GM21717 (cell line): ENCODE measurements around the gene CANT1.
"Not testable (repeated sequence)": the region's sequence is repeated elsewhere in the genome, so short reads cannot be mapped to it uniquely, and the experiment has no call there.

Source experiments
- ATAC-seq: cut with Tn5 transposase; IDR thresholded peaks from one replicate; pipeline ENCODE4 v1.9.1; 2021; ENCODE audit warnings: mild to moderate bottlenecking, moderate library complexity; ENCODE audit not compliant: unreplicated experiment

Gene CANT1

DNA sequence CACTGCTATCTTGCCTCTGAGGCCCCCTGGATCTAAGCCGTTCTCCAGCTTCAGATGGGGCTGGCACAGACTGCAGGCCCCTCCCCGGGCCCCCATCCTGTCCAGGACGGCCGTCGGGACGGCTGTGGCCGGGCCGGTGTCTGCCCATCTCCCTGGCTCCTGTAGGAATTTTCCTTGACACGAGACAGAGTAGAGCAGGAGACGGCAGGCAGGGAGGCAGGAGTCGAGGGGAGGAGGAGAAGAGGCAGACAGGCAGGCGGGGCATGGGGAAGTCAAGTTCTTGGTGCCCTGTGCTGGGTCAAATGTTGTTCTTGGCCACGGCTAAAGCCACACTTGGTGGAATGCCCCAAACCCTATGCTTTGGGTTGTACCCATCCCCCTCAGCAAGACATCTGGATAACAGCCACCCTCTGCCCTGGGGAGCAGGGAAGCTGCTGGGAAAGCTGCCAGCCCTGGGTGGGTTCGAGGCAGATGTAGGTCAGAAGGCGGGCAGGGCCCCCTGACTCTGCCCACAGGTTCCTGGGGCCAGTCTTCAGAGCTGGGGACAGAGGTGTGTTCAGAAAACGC lies 18.4 kb upstream of the CANT1 start:
- no peak for ATAC-seq

- no peak for ATAC-seq
Measured at GRCh38 chr17:79027274-79027924, 17.8 kb upstream of the CANT1 start.

- no peak for ATAC-seq
Measured at GRCh38 chr17:79026376-79027273, 17.1 kb upstream of the CANT1 start.

GRCh38 chr17:79024901-79025737 lies 15.6 kb upstream of the CANT1 start:
- no peak for ATAC-seq

DNA sequence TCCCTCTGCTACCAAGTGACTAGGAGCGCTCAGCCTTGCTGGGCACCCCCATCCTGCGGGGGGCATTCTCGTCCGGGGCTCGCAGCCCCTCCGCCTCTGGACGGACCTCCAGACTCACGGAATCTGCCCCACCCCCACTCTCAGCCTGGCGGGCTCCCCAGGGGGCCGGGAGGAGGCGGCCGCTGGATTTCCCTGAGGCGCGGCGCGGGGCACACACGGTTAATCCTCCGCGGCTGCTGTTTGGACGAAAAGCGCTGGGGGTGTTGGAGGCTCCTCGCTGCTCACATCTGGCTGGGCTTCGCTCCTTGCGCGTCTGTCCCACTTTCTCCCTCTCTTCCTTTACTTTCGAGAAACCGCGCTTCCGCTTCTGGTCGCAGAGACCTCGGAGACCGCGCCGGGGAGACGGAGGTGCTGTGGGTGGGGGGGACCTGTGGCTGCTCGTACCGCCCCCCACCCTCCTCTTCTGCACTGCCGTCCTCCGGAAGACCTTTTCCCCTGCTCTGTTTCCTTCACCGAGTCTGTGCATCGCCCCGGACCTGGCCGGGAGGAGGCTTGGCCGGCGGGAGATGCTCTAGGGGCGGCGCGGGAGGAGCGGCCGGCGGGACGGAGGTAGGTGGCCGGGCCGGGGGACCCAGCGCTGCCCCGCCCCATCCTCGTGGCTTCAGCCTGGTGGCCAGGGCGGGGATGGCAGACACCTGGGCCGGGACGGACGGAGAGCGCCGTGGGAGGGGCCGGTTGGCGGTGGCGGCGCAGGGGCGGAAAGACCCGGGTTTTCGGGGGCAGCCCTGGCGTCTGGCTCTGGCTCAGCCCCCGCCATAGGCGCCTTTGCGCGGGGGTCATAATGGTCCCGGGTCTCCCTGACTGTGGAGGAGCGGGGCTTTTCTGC lies 14.6 kb upstream of the CANT1 start, which contains the start of gene C1QTNF1:
Gene C1QTNF1 (plus strand): TSS at position 284 of the 886 bp plus-strand sequence. CDS start 19,800 bp downstream, outside the sequence.
- no peak for ATAC-seq

DNA sequence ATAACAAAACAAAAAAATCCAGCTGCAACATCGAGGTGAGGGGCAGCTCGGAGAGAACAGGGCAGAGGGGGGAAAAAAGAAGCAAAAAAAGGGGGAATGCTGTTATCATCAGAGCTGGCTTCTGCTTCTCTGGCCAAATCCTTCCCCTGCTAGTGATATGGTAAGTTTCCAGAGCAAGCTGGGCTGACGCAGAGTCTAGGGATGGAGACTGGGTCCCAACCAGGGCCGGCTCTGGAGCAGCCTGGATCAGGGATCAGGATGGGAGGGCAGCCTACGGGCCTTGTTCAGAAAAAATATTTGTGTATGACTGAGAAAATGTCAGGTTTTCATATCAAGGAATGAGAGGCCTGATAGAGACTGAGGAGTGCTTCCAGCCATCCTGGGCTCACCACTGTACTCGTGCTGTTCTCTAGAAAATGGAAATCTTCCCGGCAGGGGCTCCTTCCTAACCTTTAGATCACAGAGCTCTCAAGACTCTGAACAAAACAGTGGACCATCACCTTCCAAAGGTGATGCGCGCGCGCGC lies 13.7 kb upstream of the CANT1 start:
- ATAC-seq = no peak

DNA sequence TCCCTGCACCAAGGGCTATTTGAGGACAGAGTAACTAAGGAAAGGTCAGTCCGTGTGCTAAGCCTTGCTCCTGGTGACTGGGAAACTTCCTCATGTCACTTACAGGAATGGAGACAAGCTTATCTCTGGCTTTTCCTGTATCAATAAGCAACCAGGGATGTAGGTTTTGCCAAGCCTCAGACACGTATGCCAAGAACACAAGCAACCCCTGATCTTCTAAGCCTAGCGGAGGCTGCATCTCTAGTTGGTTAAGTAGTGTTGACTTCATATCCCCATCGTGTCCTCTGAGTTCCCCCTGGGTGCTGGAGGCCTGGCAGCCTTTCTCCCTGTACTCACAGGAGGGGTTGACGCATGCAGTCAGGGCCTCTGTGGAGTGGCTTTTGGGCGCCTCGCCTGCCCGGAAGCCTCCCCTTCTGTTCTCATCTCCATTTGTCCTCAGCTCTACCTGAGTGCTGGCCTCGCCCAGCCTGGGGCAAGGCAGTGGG lies 13.0 kb upstream of the CANT1 start:
- no peak for ATAC-seq

GRCh38 chr17:79021929-79022328 lies 12.4 kb upstream of the CANT1 start:
- ATAC-seq = not testable (repeated sequence)

GRCh38 chr17:79020631-79021301 lies 11.2 kb upstream of the CANT1 start:
- no peak for ATAC-seq

DNA sequence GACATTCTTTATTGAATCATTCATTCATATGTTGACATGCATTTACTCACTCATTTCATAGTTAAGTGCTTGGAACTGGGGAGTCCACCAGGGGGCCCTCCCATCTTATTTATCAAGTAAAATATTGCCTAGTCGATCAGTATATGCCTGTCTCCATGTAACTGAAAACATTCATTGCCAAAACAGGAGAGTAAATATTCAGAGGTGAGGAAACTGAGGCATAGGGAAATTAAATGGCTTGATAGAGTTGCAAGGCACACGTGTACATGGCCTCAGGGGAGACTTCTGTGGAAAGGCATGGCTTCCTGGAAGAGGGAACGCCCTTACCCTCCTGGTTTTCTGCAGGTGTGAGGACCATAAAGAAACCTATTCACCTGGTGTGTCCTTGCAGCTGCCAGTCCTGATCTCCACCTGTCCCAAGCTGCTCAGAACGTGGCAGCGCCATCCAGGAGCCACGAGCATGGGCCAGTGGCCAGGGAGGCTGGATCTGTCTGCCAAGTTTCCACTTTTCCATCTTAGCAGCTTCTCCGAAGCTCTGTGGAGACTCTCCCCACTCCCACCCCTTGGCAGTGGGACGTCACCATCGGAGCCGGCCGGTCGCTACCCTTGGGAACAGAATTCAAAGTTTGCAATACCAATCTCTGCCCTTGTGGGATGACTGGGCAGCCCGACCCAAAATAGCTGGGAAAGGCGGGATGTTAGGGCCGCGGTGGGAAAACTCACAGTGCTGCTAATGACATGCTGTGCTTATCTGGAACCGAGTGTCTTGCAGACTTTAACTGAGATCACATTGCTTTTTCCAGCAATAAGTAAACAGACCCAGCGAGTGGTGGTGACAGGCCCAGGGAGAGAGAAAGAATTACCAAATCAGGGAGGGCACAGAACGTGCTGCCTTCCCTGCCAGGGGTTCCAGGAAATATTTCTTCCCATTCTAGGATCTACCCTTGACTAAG lies 10.3 kb upstream of the CANT1 start:
- ATAC-seq = no peak

GRCh38 chr17:79019261-79019631 lies 9.7 kb upstream of the CANT1 start:
- no peak for ATAC-seq

DNA sequence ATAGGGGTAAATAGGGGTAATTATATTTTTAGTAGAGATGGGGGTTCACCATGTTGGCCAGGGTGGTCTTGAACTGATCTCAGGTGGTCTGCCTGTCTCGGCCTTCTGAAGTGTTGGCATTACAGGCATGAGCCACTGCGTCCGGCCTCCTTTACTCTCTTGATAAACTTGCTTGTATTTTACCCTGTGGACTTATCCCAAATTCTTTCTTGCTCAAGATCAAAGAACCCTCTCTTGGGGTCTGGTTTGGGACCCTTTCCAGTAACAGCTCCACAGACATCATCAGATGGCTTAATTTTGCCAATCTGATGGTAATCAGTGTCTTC lies 8.8 kb upstream of the CANT1 start:
- no peak for ATAC-seq

DNA sequence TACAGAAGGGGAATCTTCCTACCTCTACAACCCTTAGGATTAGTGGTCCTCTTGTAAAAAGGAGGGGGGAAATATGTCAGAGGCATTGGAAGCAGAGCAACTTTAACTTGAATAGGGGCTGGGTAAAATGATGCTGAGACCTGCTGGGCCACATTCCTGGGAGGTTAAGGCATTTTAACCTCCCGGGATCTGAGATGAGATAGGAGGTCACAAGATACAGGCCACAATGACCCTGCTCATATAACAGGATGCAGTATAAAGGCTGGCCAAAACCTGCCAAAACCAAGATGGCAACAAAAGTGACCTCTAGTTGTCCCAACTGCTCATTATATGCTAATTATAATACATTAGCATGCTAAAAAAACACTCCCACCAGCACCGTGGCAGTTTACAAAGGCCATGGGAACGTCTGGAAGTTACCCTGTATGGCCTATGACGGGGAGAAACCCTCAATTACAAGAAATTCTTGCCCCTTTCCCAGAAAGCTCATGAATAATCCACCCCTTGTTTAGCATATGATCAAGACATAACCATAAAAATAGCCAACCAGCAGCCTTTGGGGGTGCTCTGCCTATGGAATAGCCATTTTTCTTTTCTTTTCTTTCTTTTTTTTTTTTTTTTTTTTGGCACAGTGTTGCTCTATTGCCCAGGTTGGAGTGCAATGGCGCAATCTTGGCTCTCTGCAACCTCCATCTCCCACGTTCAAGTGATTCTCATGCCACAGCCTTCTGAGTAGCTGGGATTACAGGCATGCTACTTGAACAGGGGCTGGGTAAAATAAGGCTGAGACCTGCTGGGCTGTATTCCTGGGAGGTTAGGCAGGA lies 8.2 kb upstream of the CANT1 start:
- no peak for ATAC-seq

DNA sequence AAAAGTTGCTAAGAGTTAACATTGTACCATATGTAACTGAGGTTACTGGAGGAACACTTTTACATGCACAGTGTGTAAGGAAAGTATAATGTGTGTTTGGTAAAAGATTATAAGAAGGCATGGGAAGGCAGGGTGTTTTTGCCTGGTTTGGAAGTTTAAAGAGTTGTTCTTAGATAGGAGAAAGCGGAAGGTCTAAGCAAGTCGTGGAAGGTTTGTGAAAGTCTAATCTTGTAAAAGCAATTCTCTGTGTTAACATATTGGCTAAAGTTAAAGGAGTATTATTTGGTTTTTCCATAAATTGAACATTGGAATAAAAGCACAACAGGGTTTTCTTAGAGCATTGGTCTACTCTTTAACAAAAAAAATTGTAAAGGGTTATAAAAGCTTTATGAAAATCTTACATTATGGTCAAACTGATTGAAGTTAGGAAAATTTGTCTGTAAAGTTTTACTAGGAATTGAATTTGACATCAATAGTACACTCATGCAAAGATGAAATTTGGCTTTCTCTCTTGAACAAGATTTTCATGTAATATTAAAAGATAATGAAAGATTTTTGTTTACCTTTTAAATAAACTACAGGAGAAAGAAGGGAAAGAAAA lies 4.7 kb upstream of the CANT1 start:
- no peak for ATAC-seq

- no peak for ATAC-seq
Measured at GRCh38 chr17:79012563-79013134, 3.1 kb upstream of the CANT1 start.

DNA sequence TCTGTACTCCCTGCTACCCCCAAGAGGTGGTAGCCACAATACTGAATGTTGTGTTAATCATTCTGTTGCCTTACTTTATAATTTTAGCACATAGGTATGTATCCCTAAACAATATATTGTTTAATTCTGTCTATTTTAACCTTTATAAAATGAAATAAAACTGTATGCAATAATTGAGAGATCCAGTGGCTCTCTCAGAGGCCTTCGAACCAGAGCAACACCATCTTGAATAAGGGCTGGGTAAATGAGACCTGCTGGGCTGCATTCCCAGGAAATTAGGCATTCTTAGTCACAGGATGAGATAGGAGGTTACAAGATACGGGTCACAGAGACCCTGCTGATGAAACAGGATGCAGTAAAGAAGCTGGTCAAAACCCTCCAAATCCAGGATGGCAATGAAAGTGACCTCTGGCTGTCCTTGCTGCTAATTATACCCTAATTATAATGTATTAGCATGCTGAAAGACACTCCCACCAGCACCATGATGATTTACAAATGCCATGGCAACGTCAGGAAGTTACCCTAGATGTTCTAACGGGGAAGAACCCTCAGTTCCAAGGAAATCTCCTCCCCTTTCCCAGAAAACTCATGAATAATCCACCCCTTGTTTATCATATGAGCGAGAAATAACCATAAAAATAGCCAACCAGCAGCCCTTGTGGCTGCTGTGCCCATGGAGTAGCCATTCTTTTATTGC lies 2.0 kb upstream of the CANT1 start:
- ATAC-seq = no peak
